GM12891 (cell line): ENCODE measurements around the gene C16orf74.
A peak's percentile ranks its signal among the peaks of the same experiment; 100 is the strongest.

ENCODE experiments used
- DNase-seq: peaks from one replicate; pipeline ENCODE4 v3.0.0; 2011; ENCODE audit warnings: low spot score; ENCODE audit not compliant: insufficient read length
- FAIRE-seq: peaks from 2 replicates; lab custom pipeline; 2011; peaks lifted over from hg19 to GRCh38; lab: Jason Lieb, UNC
- PAX5 ChIP-seq: IDR thresholded peaks from 2 replicates; pipeline ENCODE4 v1.6.1; 2011; ENCODE audit warnings: low read length, moderate library complexity, mild to moderate bottlenecking; ENCODE audit not compliant: insufficient read depth, severe bottlenecking
- POLR2A ChIP-seq: IDR thresholded peaks from 2 replicates; pipeline ENCODE4 v1.6.1; 2011; ENCODE audit warnings: low read depth, low read length, control low read depth
- POLR2AphosphoS5 ChIP-seq: IDR thresholded peaks from 2 replicates; pipeline ENCODE4 v1.6.1; 2011; ENCODE audit warnings: low read depth, low read length, control low read depth
- POU2F2 ChIP-seq: IDR thresholded peaks from 2 replicates; pipeline ENCODE4 v1.6.1; 2011; ENCODE audit warnings: low read depth, mild to moderate bottlenecking, control low read depth, low read length, moderate library complexity
- SPI1 ChIP-seq: IDR thresholded peaks from 2 replicates; pipeline ENCODE4 v1.6.1; 2011; ENCODE audit warnings: low read depth, low read length, control low read depth
- TAF1 ChIP-seq: IDR thresholded peaks from 2 replicates; pipeline ENCODE4 v1.6.1; 2011; ENCODE audit warnings: low read depth, low read length, control low read depth

The C16orf74 gene

DNA sequence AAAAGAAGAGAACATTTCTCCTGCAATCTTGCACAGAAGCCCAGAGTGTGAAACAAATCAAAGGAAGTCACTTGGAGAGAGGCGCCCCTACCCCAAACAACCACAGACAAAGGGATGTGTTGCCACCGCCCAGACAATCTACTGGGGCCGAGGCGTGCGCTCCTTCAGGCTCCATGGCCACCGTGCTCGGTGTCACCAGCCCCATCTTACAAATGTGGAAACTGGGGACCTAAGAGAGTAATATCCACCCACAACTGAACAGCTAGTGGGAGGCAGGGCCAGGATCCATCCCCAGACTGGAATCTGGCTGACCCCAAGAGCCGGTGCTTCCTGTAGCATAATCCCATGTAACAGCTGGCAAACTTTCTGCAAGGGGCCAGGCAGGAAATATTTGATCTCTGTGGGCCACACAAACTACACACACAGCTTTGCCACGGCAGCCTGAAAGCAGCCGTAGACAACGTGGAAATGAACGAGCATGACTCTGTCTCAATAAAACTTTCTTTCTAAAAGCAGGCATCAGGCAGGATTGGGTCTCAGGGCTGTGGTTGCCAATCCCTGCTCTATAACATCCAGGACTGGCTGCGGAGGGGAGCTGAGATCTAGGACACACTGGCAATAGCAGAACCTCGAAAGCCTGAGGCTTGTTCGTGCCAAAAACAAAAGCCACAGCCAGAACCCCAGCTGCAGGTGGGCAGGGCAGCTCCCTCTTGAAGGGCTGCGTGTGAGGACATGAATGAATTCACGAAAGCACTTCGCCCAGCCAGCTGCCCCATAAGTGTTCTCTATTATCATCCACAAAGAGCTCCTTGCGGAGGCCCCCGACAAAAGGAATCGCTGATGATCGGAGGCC lies 35.5 kb downstream of the C16orf74 start:
- no peak for TF ChIP-seq POLR2A
- no peak for TF ChIP-seq POU2F2
- no peak for TF ChIP-seq PAX5
- no peak for TF ChIP-seq TAF1
- TF ChIP-seq POLR2AphosphoS5 = no peak
- no peak for TF ChIP-seq SPI1
- peak; percentile 69 for FAIRE-seq
- DNase-seq = no peak

DNA sequence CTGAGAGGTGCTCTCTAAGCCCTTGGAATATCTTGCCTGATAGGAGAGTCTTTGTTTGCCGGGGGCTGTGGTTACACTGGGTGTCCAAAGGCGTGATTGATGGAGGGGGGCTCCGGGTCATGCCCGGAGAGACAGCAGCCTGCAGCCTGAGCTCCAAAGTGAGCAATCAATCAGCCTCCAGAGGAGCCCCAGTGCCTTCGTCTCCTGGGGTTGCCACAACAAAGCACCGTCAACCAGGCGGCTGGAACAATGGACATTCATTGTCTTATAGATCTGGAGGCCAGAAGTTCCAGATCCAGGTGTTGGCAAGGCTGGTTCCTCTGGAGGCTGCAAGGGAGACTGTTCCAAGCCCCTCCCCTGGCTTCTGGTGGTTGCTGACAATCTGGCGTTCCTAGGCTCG lies 38.1 kb downstream of the C16orf74 start:
- TF ChIP-seq POU2F2 = no peak
- TF ChIP-seq POLR2A = no peak
- TF ChIP-seq PAX5 = no peak
- no peak for TF ChIP-seq TAF1
- TF ChIP-seq POLR2AphosphoS5 = no peak
- no peak for TF ChIP-seq SPI1
- no peak for DNase-seq
- no peak for FAIRE-seq

DNA sequence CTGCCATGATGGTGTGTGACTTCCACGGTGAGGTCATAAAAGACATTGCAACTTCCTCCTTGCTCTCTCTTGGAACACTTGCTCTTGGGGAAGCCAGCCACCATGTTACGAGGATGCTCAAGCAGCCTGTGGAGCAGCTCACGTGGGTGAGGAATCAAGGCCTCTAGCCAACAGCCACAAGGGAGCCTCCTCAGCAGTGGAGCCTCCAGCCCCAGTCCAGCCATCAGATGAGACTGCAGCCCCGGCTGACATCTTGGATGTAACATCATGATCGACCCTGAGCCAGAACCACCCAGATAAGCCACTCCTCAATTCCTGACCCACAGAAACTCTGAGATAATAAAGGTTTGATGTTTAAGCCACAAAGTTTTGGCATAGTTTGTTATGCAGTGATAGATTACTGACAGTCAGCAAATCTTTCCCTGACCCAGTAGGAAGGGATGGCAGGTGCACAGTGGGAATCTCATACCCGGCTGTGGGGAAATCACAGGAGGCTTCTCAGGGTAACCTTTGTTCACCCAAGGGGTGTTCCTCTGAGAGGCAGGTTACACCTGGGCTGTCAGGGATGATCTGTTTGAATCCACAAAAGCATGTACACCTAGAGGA lies 38.8 kb downstream of the C16orf74 start:
- DNase-seq (no peak), FAIRE-seq (no peak)
- TF ChIP-seq POLR2AphosphoS5 (no peak), SPI1 (no peak), TAF1 (no peak), POLR2A (no peak), PAX5 (no peak), POU2F2 (no peak)

DNA sequence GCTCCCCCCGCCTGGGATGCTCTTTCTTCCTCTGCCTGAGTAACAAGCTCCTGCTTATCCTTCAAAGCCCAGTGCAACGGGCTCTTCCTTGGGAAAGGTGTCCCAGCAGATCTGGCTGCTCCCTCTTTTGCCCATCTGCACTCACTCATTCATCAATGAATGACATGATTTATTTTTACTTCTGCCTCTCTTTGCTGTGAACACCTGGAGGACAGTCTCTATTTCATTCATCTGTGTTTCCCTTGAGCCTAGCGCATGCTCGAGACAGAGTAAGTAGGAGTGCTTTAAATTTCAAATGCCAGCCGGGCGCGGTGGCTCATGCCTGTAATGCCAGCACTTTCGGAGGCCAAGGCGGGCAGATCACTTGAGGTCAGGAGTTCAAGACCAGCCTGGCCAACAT lies 40.2 kb downstream of the C16orf74 start:
- FAIRE-seq = no peak
- no peak for DNase-seq
- no peak for TF ChIP-seq PAX5
- no peak for TF ChIP-seq TAF1
- no peak for TF ChIP-seq SPI1
- TF ChIP-seq POU2F2 = no peak
- no peak for TF ChIP-seq POLR2AphosphoS5
- TF ChIP-seq POLR2A = no peak

DNA sequence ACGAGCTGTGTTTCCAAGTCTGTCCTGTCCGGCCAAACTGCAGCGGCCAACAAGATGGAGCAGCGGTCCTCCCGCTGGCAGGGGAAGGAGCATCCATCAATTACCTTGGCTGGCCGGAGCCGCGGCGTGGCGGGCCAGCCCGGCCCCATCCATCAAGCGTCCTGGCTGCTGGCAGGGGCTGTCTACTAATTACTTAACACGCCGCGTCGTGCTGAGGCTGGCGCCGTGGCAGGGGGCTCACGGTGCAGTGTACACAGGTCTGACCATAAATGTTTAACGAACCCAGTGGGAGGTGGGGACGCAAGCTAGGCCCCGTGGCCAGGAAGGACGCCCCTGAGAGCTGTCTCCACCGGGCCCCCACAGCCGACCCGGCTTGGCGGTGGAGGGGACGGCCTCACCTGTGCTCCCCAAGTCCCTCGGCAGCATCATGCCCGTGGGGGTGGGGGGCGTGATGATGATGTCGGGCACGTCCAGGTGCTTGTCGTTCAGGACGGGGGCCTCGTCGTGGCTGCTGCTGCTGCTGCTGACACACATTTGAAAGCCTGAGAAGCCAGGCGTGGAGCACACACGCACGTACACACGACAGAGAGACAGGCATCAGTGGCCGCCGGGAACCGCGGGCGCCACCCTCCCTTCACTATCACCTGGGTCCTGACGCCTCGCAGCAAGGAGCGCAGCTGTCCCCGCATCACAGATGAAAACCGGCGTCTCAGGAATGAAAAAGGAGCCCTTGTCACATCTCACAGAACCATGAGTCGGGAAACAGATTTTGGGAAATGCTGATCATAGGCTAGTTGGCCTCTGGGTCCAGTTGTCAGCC lies 40.9 kb downstream of the C16orf74 start:
- no peak for TF ChIP-seq SPI1
- TF ChIP-seq PAX5 = no peak
- TF ChIP-seq POU2F2 = no peak
- no peak for DNase-seq
- FAIRE-seq = no peak

DNA sequence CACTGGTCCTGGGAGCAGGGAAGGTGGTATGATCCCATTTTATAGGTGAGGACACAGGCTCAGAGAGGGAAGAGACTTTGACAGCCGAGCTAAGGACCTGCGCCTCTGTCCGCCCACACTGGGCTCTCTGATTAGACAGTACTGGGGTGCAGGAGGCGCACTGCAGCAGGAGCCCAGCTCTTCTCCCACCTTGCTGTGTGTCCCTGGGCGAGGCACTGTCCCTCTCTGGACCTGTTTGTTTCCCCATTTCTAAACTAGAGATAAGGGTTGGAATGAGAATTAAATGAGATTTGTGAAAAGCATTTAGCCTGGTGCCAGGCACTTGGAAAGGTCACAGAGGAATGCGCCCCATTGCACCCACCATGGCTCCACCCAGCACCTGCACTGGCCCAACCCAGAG lies 42.6 kb downstream of the C16orf74 start:
- FAIRE-seq = no peak
- no peak for TF ChIP-seq SPI1
- TF ChIP-seq POLR2A = no peak
- no peak for TF ChIP-seq PAX5
- no peak for TF ChIP-seq TAF1
- no peak for TF ChIP-seq POU2F2
- no peak for TF ChIP-seq POLR2AphosphoS5
- no peak for DNase-seq

DNA sequence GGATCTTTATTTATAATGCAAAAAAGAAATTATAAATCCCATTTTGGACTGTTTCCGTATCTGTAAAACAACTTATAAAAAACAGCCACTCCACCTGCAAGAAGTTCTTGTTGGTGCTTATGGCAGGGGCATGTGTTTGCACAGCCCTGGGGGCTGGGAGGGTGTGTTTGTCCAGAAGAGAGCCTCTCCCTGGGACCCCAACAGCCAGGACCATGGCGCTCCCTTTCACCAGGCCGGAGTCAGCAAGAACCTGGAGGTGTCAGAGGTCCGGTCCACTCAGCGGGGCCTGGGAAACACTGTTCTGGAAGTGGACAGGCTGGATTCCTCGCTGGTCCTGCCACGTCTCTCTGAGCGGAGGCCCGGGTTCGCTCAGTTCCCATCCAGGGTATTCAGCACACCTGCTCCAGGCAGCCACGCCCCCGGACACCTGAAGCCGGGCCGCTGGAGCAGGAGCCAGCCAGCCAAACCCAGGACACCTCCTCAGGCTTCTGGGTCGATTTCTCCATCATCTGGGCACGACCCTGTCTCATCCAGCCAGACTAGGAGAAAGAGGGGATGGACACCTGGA lies 43.3 kb downstream of the C16orf74 start:
- DNase-seq = no peak
- FAIRE-seq = no peak
- TF ChIP-seq POLR2AphosphoS5 (no peak), POLR2A (no peak), POU2F2 (no peak), TAF1 (no peak), PAX5 (no peak), SPI1 (no peak)

DNA sequence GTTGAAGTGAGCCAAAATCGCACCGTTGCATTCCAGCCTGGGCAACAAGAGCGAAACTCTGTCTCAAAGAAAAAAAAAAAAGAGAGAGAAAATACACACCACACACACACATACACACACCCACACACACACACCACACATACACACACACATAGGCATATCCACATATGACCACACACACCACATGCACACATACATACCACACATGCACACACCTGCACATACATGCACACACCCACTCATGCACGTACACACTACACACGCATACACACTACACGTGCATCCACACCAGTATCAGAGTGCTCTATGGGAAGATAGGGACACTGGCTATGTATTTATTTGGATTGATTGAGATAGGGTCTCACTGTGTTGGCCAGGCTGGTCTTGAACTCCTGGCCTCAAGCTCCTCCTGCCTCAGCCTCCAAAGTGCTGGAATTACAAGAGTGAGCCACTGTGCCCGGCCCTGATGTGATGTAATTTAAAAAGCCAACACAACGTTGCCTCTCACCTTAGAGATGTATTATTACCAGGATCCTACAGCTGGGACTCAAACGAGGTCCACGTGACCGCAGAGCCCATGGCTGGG lies 44.4 kb downstream of the C16orf74 start:
- peak; percentile 23 for FAIRE-seq
- TF ChIP-seq SPI1 = no peak
- TF ChIP-seq TAF1 = no peak
- TF ChIP-seq POLR2A = no peak
- DNase-seq = no peak

DNA sequence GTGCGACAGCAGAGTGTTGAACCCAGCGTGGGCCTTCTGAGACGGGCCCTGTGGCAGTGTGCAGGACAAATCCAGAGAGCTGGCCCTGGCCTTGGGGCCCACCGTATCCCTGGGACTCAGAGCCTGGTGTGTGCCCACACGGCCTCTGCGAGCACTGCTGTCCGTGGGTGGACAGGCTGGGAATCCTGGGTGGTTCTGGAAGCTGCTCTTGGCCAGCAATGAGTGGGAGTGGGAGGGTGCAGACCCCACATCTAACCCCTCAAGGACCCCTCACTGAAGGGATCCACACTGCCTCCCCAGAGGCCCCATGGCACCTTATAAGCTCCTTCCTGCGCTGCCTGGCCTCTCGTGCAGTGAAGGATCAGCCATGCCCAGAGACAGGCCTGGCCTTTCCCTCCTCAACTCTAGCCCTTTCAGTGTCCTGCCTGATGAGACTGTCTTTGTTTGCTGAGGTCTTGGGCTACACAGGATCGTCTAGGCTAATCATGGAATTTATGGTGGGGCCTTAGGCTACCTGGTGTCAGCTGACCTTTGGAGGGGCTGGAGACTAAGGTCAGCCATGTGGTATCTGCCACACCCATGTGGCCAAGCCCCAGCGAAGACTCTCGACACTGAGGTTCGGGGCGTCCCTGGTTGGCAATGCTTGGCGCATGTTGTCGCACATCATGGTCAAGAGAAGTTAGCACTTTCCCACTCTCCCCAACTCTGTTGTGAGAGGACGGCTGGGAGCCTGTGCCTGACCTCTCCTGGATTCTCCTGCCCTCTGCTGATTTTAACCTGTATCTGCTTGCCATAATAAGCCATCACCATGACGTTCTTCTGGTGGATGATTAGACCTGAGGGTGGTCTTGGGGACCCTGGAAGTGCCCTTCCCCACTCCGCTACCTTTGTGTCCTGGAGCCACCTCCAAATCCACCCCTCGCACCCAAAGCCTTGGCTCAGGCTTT lies 45.7 kb downstream of the C16orf74 start:
- DNase-seq = no peak
- TF ChIP-seq POLR2AphosphoS5 (no peak), POU2F2 (no peak), SPI1 (no peak)
- FAIRE-seq = no peak
